Measurements from ENCODE around the gene ZDHHC7.

GRCh38 chr16:85045077-85045476, 33.7 kb upstream of the ZDHHC7 start:
- TF ChIP-seq CTCF (IDR thresholded peaks at IDR 0.05; ENCODE audit: insufficient read depth, low read depth, low read length) (no peak), EZH2 (IDR thresholded peaks at IDR 0.05; ENCODE audit: insufficient read depth, low read length) (no peak)

All from astrocyte (in vitro differentiated cells and primary cell).